Astrocyte of the spinal cord (primary cell): Measurements from ENCODE around the gene NPAS3.
A peak's percentile ranks its signal among the peaks of the same experiment; 100 is the strongest.

Source experiments
- DNase-seq: peaks from one replicate; pipeline ENCODE4 v3.0.0; 2011; ENCODE audit warnings: low read depth, low spot score
- H3K4me3 ChIP-seq: 2 replicates; pipeline ENCODE4 v1.5.1; 2011; ENCODE audit warnings: low read depth, mild to moderate bottlenecking, low read length, moderate library complexity
- in situ Hi-C: cut with HindIII; loops from 2 replicates; pipeline ENCODE4 v1.10.0; 2017; ENCODE audit warnings: low sequenced_read_pairs
- TF ChIP-seq, protein P1 (sequence below): IDR thresholded peaks from 2 replicates; pipeline ENCODE4 v1.5.1; 2012; ENCODE audit warnings: low read depth, mild to moderate bottlenecking, low read length, inconsistent platforms

Gene NPAS3

GRCh38 chr14:33655421-33655820 is 716.7 kb downstream of the NPAS3 start:
- in situ Hi-C loops = no loop called here
- no peak overlapping the region for H3K4me3 ChIP-seq
- no peak for DNase-seq
- TF ChIP-seq, protein P1, sequence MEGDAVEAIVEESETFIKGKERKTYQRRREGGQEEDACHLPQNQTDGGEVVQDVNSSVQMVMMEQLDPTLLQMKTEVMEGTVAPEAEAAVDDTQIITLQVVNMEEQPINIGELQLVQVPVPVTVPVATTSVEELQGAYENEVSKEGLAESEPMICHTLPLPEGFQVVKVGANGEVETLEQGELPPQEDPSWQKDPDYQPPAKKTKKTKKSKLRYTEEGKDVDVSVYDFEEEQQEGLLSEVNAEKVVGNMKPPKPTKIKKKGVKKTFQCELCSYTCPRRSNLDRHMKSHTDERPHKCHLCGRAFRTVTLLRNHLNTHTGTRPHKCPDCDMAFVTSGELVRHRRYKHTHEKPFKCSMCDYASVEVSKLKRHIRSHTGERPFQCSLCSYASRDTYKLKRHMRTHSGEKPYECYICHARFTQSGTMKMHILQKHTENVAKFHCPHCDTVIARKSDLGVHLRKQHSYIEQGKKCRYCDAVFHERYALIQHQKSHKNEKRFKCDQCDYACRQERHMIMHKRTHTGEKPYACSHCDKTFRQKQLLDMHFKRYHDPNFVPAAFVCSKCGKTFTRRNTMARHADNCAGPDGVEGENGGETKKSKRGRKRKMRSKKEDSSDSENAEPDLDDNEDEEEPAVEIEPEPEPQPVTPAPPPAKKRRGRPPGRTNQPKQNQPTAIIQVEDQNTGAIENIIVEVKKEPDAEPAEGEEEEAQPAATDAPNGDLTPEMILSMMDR = no peak

GRCh38 chr14:33657476-33657875 is 718.8 kb downstream of the NPAS3 start:
- TF ChIP-seq, protein P1 = no peak
- no peak overlapping the region for H3K4me3 ChIP-seq
- peak; percentile 51 for DNase-seq
- in situ Hi-C loops = no loop called here

GRCh38 chr14:33660248-33660647 is 721.6 kb downstream of the NPAS3 start:
- no peak for DNase-seq
- in situ Hi-C loops = no loop called here
- TF ChIP-seq, protein P1 = no peak
- no peak overlapping the region for H3K4me3 ChIP-seq

GRCh38 chr14:33661101-33661500 is 722.4 kb downstream of the NPAS3 start:
- DNase-seq = no peak
- TF ChIP-seq, protein P1 = no peak
- in situ Hi-C loops = no loop called here
- H3K4me3 ChIP-seq = no peak overlapping the region

- TF ChIP-seq, protein P1 = no peak
- in situ Hi-C loops = no loop called here
- no peak overlapping the region for H3K4me3 ChIP-seq
- peak; percentile 74 for DNase-seq
These were observed 729.4 kb downstream of the NPAS3 start for GRCh38 chr14:33668066-33668465.

- H3K4me3 ChIP-seq = no peak overlapping the region
- in situ Hi-C loops = no loop called here
- TF ChIP-seq, protein P1 = no peak
- peak; percentile 46 for DNase-seq
These were observed 730.4 kb downstream of the NPAS3 start for GRCh38 chr14:33669111-33669510.

DNA sequence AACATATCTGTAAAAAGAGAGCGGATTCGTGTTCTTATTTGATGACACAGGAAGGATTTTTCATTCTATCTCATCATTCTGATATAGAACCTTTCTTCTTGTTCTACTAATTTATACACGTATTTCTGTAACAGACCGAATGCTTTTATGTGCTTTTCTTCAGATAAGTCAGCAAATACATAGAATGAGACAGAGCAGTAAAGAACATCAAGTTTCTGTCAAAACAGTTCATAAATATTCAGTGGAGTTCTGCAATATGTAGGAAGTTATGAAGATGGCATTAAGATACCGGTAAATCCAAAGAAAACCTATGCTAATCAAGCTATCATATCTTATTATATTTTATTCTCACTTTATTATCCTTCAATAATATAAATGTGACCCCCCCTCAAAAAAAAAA is 731.6 kb downstream of the NPAS3 start:
- no peak for DNase-seq
- H3K4me3 ChIP-seq = no peak overlapping the region
- in situ Hi-C loops = no loop called here
- TF ChIP-seq, protein P1 = no peak
